Loucy (cell line): Measurements from ENCODE around the gene FZD4.

ENCODE experiments used
- EZH2phosphoT487 ChIP-seq: fragments of 200-600 bp; IDR thresholded peaks from 2 replicates; pipeline ENCODE4 v1.6.1; 2018; ENCODE audit warnings: antibody characterized with exemption, mild to moderate bottlenecking, moderate library complexity, borderline replicate concordance
- TF ChIP-seq, protein P1 (sequence below): fragments of 200-600 bp; sonication (generic); conservative IDR thresholded peaks from 2 replicates; pipeline ENCODE4 v1.5.1; 2014; ENCODE audit warnings: mild to moderate bottlenecking, antibody characterized with exemption, low read length

GRCh38 chr11:86934582-86934900 is 20.7 kb downstream of the FZD4 start:
- TF ChIP-seq, protein P1, sequence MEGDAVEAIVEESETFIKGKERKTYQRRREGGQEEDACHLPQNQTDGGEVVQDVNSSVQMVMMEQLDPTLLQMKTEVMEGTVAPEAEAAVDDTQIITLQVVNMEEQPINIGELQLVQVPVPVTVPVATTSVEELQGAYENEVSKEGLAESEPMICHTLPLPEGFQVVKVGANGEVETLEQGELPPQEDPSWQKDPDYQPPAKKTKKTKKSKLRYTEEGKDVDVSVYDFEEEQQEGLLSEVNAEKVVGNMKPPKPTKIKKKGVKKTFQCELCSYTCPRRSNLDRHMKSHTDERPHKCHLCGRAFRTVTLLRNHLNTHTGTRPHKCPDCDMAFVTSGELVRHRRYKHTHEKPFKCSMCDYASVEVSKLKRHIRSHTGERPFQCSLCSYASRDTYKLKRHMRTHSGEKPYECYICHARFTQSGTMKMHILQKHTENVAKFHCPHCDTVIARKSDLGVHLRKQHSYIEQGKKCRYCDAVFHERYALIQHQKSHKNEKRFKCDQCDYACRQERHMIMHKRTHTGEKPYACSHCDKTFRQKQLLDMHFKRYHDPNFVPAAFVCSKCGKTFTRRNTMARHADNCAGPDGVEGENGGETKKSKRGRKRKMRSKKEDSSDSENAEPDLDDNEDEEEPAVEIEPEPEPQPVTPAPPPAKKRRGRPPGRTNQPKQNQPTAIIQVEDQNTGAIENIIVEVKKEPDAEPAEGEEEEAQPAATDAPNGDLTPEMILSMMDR: no peak
- no peak for TF ChIP-seq EZH2phosphoT487
